HepG2 (cell line): ENCODE results near the gene EDC3. TPM values are rescaled to one million over a fixed set of nuclear protein-coding genes. Genes with fewer than 3 reads are reported as not detected.

Experiments used
- ASH2L ChIP-seq: fragments of 300-600, 200-600 bp; sonication (generic); IDR thresholded peaks from 2 replicates; pipeline ENCODE4 v1.7.0; 2017; ENCODE audit warnings: low read depth, mild to moderate bottlenecking, moderate library complexity, mixed read lengths, low read length; ENCODE audit not compliant: insufficient read length
- NR1H2 ChIP-seq: sonication (generic); formaldehyde crosslinking; IDR thresholded peaks from 2 replicates; pipeline ENCODE4 v1.8.1; 2022; ENCODE audit warnings: low read depth, missing genetic modification reagents, borderline replicate concordance
- SIX4 ChIP-seq: sonication (generic); formaldehyde crosslinking; IDR thresholded peaks from 2 replicates; pipeline ENCODE4 v1.4.0; 2020; ENCODE audit warnings: missing genetic modification reagents
- SKI ChIP-seq: fragments of 450-650 bp; IDR thresholded peaks from one replicate; pipeline ENCODE4 v1.6.1; 2018; ENCODE audit warnings: mild to moderate bottlenecking; ENCODE audit not compliant: partially characterized antibody
- TCF7 ChIP-seq: sonication (generic); IDR thresholded peaks from 2 replicates; pipeline ENCODE4 v1.6.1; 2016; ENCODE audit warnings: antibody characterized with exemption, low read depth
- TOE1 ChIP-seq: sonication (generic); formaldehyde crosslinking; IDR thresholded peaks from 2 replicates; pipeline ENCODE4 v1.4.0; 2020; ENCODE audit warnings: mild to moderate bottlenecking, missing genetic modification reagents
- ZNF230 ChIP-seq: sonication (generic); formaldehyde crosslinking; IDR thresholded peaks from 2 replicates; pipeline ENCODE4 v1.4.0; 2020; ENCODE audit warnings: mild to moderate bottlenecking, missing genetic modification reagents
- ZNF256 ChIP-seq: sonication (generic); formaldehyde crosslinking; conservative IDR thresholded peaks from 2 replicates; pipeline ENCODE4 v1.4.0; 2020; ENCODE audit warnings: missing genetic modification reagents
- ZNF276 ChIP-seq: sonication (generic); formaldehyde crosslinking; IDR thresholded peaks from 2 replicates; pipeline ENCODE4 v1.4.0; 2020; ENCODE audit warnings: mild to moderate bottlenecking, low read depth, missing genetic modification reagents
- ZNF362 ChIP-seq: sonication (generic); formaldehyde crosslinking; IDR thresholded peaks from 2 replicates; pipeline ENCODE4 v1.4.0; 2020; ENCODE audit warnings: missing genetic modification reagents, mild to moderate bottlenecking, borderline replicate concordance
- ZNF597 ChIP-seq: sonication (generic); formaldehyde crosslinking; IDR thresholded peaks from 2 replicates; pipeline ENCODE4 v1.5.0; 2020; ENCODE audit warnings: missing genetic modification reagents
- polyA plus RNA-seq, 8 experiments: library from polyadenylated mRNA; depleted of rRNA in 3 of 8; stranded (reverse) in 7 of 8; unstranded in 1 of 8; fragments of >200 nt; fragmentation: Illumina TruSeq in 4 of 8; extraction: Trizol in 4 of 8; gene quantifications; 2 replicates each; pipeline versions ENCODE4 v1.2.1 to v1.2.3, GENCODE V29; 2011 to 2016; ENCODE audit warnings: low read depth in 4 of 8, missing spikeins in 1 of 8, mixed read lengths in 1 of 8; ENCODE audit not compliant: insufficient read depth in 1 of 8
- total RNA-seq, 5 experiments: library from RNA; depleted of rRNA; stranded (reverse); fragments of >200 nt; fragmentation: Illumina TruSeq; extraction: Trizol; gene quantifications; 2 replicates each; pipeline ENCODE4 v1.2.3, GENCODE V29; 2016; ENCODE audit warnings: low read depth in 1 of 5
- TF ChIP-seq, protein P1 (sequence below): sonication (generic); formaldehyde crosslinking; IDR thresholded peaks from 2 replicates; pipeline ENCODE4 v1.5.0; 2020; ENCODE audit warnings: missing genetic modification reagents
- TF ChIP-seq, protein P2 (sequence below): IDR thresholded peaks from 2 replicates; pipeline ENCODE4 v1.6.1; 2016; ENCODE audit warnings: missing compliant biosample characterization, missing genetic modification reagents, borderline replicate concordance

The EDC3 gene
- total and polyA plus RNA-seq, 2 of the 13 experiments (the other 11 are each of a cell fraction or from before 2014, with no cell fraction given): 17.4 to 32.0 TPM

- TF ChIP-seq, protein P1, sequence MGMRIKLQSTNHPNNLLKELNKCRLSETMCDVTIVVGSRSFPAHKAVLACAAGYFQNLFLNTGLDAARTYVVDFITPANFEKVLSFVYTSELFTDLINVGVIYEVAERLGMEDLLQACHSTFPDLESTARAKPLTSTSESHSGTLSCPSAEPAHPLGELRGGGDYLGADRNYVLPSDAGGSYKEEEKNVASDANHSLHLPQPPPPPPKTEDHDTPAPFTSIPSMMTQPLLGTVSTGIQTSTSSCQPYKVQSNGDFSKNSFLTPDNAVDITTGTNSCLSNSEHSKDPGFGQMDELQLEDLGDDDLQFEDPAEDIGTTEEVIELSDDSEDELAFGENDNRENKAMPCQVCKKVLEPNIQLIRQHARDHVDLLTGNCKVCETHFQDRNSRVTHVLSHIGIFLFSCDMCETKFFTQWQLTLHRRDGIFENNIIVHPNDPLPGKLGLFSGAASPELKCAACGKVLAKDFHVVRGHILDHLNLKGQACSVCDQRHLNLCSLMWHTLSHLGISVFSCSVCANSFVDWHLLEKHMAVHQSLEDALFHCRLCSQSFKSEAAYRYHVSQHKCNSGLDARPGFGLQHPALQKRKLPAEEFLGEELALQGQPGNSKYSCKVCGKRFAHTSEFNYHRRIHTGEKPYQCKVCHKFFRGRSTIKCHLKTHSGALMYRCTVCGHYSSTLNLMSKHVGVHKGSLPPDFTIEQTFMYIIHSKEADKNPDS: no peak
- no peak for TF ChIP-seq SKI
- no peak for TF ChIP-seq SIX4
- no peak for TF ChIP-seq ASH2L
- TF ChIP-seq, protein P2, sequence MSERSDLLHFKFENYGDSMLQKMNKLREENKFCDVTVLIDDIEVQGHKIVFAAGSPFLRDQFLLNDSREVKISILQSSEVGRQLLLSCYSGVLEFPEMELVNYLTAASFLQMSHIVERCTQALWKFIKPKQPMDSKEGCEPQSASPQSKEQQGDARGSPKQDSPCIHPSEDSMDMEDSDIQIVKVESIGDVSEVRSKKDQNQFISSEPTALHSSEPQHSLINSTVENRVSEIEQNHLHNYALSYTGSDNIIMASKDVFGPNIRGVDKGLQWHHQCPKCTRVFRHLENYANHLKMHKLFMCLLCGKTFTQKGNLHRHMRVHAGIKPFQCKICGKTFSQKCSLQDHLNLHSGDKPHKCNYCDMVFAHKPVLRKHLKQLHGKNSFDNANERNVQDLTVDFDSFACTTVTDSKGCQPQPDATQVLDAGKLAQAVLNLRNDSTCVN: no peak
- no peak for TF ChIP-seq ZNF230
- no peak for TF ChIP-seq TCF7
- TF ChIP-seq NR1H2 (CRISPR knock-in tag): no peak
- TF ChIP-seq ZNF256 (CRISPR knock-in tag): no peak
- TF ChIP-seq ZNF276 (CRISPR knock-in tag): no peak
- TF ChIP-seq ZNF362 (CRISPR knock-in tag): no peak
- TF ChIP-seq TOE1 (CRISPR knock-in tag): no peak
- no peak for TF ChIP-seq ZNF597 (CRISPR knock-in tag)
Measured at GRCh38 chr15:74620636-74621545, 74.9 kb downstream of the EDC3 start (continued).
